ENCODE measurements around the gene CES2. TPM values are rescaled to one million over a fixed set of nuclear protein-coding genes. Genes with fewer than 3 reads are reported as not detected.
A peak's percentile ranks its signal among the peaks of the same experiment; 100 is the strongest.
"Not testable (repeated sequence)": the region's sequence is repeated elsewhere in the genome, so short reads cannot be mapped to it uniquely, and the experiment has no call there.

Gene CES2
- total and polyA plus RNA-seq, 5 donors: 32.4 to 47.6 (median 39.0) TPM

DNA sequence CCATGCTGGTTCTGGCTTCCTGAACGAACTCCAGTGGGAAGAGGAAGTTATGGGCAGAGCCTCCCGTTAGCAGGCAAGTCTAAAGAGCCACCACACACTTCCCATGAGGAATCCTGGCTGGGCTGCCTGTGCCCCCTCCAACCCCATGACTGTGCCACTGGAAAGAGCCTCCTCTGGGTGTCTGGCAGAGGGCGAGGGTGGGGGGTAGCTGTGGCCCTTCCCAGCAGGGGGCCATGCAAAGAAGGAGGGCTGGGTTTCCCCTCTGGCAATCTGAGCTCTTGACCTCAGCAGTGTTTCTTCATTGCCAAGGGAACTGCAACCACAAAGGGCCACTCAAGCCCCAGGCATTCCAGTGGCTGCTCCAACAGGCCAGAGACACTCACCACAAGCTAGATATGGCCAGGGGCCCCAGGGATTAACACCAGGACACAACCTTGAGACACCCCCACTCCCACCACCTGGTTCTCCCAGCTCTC is 8.3 kb upstream of the CES2 start:
- peak; percentile 54 to 74 (median 70) for DNase-seq
- peaks cover 6% of the 10 kb centered on the region for H3K4me1 ChIP-seq (ENCODE audit: control insufficient read depth, insufficient read depth, low read length)
- H3K9me3 ChIP-seq (ENCODE audit: control insufficient read depth, low read length): no peaks in the 10 kb centered on the region
- intact Hi-C loops (cut with DNase I): no loop called here
- 31% methylated on average over 3 of the region's 3 CpGs for WGBS
- ATAC-seq: peak; percentile 20 to 28
- H3K4me3 ChIP-seq (ENCODE audit: low read length): no peak overlapping the region
- H3K27ac ChIP-seq (ENCODE audit: low read length): peak overlapping the region; percentile 86
- no peaks in the 10 kb centered on the region for H3K27me3 ChIP-seq (ENCODE audit: control insufficient read depth, insufficient read depth)

DNA sequence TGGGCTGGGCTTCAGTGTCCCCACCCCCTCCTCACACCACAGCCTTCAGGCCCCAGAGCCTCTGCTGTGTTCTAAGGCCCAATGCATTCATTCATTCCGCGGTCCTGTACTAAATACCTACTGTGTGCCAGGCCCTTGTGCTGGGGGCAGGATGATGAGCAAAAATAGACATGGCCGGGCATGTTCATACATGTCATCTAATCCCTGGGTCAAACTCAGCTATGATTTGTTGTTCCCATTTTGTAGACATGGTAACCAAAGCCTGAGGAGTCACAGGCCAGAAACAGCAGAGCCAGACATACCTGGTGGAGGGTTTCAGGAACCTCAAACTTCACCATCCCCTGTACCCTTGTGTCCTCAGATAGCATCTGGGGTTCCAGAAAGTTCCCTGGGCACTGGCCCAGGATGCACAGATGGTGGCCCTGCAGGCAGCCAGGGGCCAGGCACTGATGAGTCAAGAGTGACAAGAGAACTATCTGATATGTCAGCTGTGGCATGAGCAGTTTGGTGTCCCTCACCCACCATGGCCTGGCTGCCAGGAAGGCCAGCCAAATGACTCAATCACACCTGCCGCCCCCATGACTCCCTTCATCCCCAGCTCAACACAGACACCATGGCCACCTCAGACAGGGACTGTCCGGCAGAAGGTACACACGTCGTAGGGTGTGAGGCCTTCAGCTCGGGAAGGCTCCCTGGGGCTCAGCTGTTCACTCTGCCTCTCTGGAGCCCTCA is 7.2 kb upstream of the CES2 start:
- 70% methylated on average over 8 of the region's 8 CpGs for WGBS
- Histone ChIP-seq H3K27ac (ENCODE audit: low read length) (peak overlapping the region; percentile 55), H3K4me1 (ENCODE audit: control insufficient read depth, insufficient read depth, low read length) (peaks cover 6% of the 10 kb centered on the region), H3K4me3 (ENCODE audit: low read length) (no peak overlapping the region), H3K27me3 (ENCODE audit: control insufficient read depth, insufficient read depth) (no peaks in the 10 kb centered on the region), H3K9me3 (ENCODE audit: control insufficient read depth, low read length) (no peaks in the 10 kb centered on the region)
- peak in 1 of 2 donors; percentile 12 for ATAC-seq
- intact Hi-C loops (cut with DNase I): no loop called here
- peak in 1 of 3 donors; percentile 68 for DNase-seq

DNA sequence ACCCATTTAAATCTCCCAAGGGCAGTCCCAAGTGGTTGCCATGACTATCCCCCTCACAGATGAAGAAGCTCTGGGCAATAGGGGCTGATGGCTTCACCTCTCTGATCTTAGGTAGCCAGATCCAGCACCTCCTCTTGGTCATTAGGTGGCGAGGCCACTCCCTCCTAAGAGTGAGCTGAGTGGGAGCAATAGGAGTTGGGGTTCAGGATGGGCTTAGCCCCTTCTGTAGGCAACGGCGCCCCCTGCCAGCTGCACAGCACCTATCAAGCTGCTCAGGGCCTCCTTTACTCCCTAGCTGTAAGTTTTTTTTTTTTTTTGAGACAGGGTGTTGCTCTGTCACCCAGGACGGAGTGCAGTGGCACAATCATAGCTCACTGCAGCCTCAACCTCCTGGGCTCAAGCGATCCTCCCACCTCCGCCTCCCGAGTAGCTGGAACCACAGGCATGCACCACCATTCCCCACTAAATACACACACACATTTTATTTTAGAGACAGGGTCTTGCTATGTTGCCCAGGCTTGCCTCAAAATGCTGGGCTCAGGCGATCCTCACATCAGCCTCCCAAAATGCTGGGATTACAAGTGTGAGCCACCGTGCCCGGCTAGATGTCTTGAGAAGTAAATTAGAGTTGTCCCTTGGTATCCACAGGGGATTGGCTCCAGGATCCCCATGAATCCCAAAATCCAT is 6.5 kb upstream of the CES2 start:
- 75% methylated on average over 10 of the region's 10 CpGs for WGBS

DNA sequence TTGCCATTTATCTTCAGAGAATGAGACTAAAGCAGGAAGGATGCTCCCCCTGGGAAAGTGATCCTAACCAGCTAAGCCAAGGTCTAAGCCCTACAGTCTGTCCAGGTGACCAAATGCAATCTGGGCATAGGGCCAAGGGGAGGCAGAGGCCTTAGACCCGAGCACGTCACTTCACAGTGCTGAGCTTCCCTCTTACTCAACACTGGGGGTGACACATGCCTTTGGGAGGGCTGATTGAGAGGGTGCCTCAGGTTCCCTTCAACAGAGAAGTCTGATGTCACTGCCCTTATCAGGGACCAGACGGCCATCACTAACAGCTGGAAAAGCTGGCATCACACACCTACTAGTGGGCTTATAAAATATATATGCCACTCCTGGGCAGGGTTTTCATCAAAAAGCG is 5.1 kb upstream of the CES2 start:
- Histone ChIP-seq H3K9me3 (ENCODE audit: control insufficient read depth, low read length) (no peaks in the 10 kb centered on the region), H3K27me3 (ENCODE audit: control insufficient read depth, insufficient read depth) (no peaks in the 10 kb centered on the region), H3K4me3 (ENCODE audit: low read length) (no peak overlapping the region), H3K4me1 (ENCODE audit: control insufficient read depth, insufficient read depth, low read length) (peaks cover 9% of the 10 kb centered on the region), H3K27ac (ENCODE audit: low read length) (peak overlapping the region; percentile 22)
- intact Hi-C loops (cut with DNase I): loop anchor here in 2 of 4 donors (5.0 kb wide), 1 partner anchor 33 kb away; no protein-coding TSS in a partner anchor
- peak in 2 of 3 donors; percentile 29 to 55 for DNase-seq
- WGBS: 47% methylated on average over 4 of the region's 4 CpGs
- peak in 1 of 2 donors; percentile 1 for ATAC-seq

More for the DNA sequence above, 6.5 kb upstream of the CES2 start:
- peak overlapping the region; percentile 55 for H3K27ac ChIP-seq (ENCODE audit: low read length)
- H3K4me1 ChIP-seq (ENCODE audit: control insufficient read depth, insufficient read depth, low read length): peaks cover 9% of the 10 kb centered on the region
- H3K4me3 ChIP-seq (ENCODE audit: low read length): no peak overlapping the region
- no peaks in the 10 kb centered on the region for H3K27me3 ChIP-seq (ENCODE audit: control insufficient read depth, insufficient read depth)
- intact Hi-C loops (cut with DNase I): no loop called here
- H3K9me3 ChIP-seq (ENCODE audit: control insufficient read depth, low read length): no peaks in the 10 kb centered on the region
- DNase-seq: peak in 1 of 3 donors; percentile 77
- no peak for ATAC-seq

DNA sequence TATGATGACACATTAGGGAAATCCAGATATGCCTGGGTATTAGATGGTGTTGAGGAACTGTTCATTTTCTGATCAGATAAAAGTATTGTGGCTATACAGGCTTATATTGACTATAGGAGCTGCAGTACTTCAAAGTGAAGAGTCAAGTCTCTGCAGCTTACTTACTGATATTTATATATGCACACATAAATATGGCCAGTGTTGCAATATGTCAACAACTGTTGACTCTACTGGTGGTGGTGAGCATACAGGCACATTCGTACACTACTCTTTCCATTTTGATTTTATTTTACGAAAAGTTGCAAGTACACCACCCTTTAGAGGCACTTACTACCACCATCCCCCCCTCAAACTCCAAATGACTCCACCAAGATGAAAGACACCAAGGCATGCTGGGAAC is 3.7 kb upstream of the CES2 start:
- ATAC-seq (no peak), DNase-seq (no peak)
- Histone ChIP-seq H3K9me3 (ENCODE audit: control insufficient read depth, low read length) (no peaks in the 10 kb centered on the region), H3K4me3 (ENCODE audit: low read length) (no peak overlapping the region), H3K4me1 (ENCODE audit: control insufficient read depth, insufficient read depth, low read length) (peaks cover 9% of the 10 kb centered on the region), H3K27me3 (ENCODE audit: control insufficient read depth, insufficient read depth) (no peaks in the 10 kb centered on the region), H3K27ac (ENCODE audit: low read length) (no peak overlapping the region)
- 87% methylated on average over 2 of the region's 2 CpGs for whole genome bisulfite sequencing
- intact Hi-C loops (cut with DNase I): loop anchor here in 2 of 4 donors (5.0 kb wide), 1 partner anchor 34 kb away; no protein-coding TSS in a partner anchor

DNA sequence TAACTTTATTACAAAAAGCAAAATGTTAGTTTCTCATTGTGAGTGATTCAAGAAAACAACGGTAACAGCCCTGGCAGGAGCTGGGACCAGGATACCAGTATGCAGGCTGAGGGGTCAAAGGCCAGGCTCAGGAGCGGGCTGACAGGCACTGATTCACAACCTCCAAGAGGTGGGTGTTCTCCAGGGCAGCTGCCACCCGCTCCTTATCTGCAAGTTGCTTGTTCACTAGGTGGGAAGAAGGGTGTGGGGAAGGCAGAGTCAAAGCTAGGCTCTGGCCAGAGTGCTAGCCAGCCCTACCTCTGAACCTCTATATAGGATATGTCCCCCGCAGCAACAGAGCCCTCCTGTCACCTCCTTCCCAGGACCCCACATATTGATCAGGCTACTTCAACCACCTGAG is 3.2 kb upstream of the CES2 start:
- WGBS: 86% methylated on average over 4 of the region's 4 CpGs
- peaks cover 9% of the 10 kb centered on the region for H3K4me1 ChIP-seq (ENCODE audit: control insufficient read depth, insufficient read depth, low read length)
- H3K27me3 ChIP-seq (ENCODE audit: control insufficient read depth, insufficient read depth): no peaks in the 10 kb centered on the region
- DNase-seq (peak in 1 of 3 donors; percentile 62), ATAC-seq (no peak)
- H3K27ac ChIP-seq (ENCODE audit: low read length): no peak overlapping the region
- no peaks in the 10 kb centered on the region for H3K9me3 ChIP-seq (ENCODE audit: control insufficient read depth, low read length)
- H3K4me3 ChIP-seq (ENCODE audit: low read length): no peak overlapping the region
- intact Hi-C loops (cut with DNase I): loop anchor here in 2 of 4 donors (5.0 kb wide), 1 partner anchor 35 kb away; no protein-coding TSS in a partner anchor

DNA sequence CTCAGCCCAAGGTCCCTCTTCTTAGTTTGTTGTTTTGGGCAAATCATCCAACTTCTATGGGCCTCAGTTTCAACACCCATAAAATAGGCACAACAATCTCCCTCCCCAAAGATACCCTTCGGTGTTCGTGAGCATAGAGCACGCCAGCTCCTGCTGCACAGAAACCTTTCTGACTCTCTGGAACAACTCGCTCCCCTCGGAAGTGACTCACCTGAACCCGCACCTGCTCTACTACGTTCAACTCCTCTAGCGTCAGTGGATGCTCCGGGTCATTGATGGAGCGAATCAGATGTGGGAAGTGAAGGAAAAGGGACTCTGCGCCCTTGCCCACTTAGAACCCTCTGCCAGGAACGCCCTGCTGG is 1.6 kb upstream of the CES2 start:
- intact Hi-C loops (cut with DNase I): loop anchor here in 2 of 4 donors (5.0 kb wide), 1 partner anchor 36 kb away; no protein-coding TSS in a partner anchor
- H3K9me3 ChIP-seq (ENCODE audit: control insufficient read depth, low read length): no peaks in the 10 kb centered on the region
- no peaks in the 10 kb centered on the region for H3K27me3 ChIP-seq (ENCODE audit: control insufficient read depth, insufficient read depth)
- 2% methylated on average over 12 of the region's 12 CpGs for WGBS
- peak overlapping the region; percentile 83 for H3K27ac ChIP-seq (ENCODE audit: low read length)
- H3K4me1 ChIP-seq (ENCODE audit: control insufficient read depth, insufficient read depth, low read length): peaks cover 3% of the 10 kb centered on the region
- peak in 1 of 2 donors; percentile 2 for ATAC-seq
- DNase-seq: no peak
- H3K4me3 ChIP-seq (ENCODE audit: low read length): peak overlapping the region; percentile 62

DNA sequence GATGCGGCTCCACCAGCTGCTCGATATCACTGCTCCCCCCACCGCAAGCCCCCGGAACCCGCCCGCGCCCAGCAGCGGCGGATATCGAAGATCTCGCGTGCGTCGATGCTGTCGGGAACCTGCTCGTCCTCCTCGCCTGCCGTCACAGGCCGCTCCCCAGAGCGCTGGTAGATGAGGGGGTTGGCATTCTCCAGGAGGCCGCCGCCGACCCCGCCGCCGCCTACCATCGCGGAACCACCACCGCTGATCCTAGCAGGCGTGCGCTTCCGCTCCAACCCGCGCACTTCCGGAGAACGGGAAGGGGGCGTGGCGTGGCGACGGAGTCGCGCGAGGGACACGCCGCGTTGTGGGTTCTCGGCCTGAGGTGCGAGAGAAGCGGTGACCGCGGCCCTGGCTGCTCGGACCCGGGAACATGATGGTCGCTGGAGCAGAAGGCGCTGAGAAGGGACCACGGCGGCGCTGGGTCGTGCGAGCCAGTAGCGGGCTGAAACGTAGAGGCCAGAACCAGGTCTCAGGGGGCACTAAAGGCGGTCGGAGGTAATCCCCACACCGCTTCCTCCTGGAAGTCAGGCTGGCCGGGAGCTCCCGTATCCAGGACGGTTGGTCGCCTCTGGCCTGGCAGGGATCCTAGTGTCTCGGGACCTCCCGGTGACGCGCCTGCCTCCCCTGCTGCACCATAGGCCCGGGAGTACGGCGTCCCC is 1.0 kb upstream of the CES2 start, which contains the start of gene CIAO2B:
Gene CIAO2B (minus strand): TSS at position 265 of the 701 bp plus-strand sequence. CDS start 38 bp downstream, at position 227.
- peak within 1 kb of the TSS; percentile 62 for H3K4me3 ChIP-seq (ENCODE audit: low read length)
- intact Hi-C loops (cut with DNase I): loop anchor here in 2 of 4 donors (5.0 kb wide), 1 partner anchor 37 kb away; no protein-coding TSS in a partner anchor
- no peaks in the 10 kb centered on the region for H3K27me3 ChIP-seq (ENCODE audit: control insufficient read depth, insufficient read depth)
- no peaks in the 10 kb centered on the region for H3K9me3 ChIP-seq (ENCODE audit: control insufficient read depth, low read length)
- ATAC-seq: peak; percentile 86 to 87
- peak within 1 kb of the TSS; percentile 84 for H3K27ac ChIP-seq (ENCODE audit: low read length)
- WGBS: under 1% methylated on average over 76 of the region's 76 CpGs
- DNase-seq: peak; percentile 91 to 97 (median 96)
- peaks cover 3% of the 10 kb centered on the region for H3K4me1 ChIP-seq (ENCODE audit: control insufficient read depth, insufficient read depth, low read length)

DNA sequence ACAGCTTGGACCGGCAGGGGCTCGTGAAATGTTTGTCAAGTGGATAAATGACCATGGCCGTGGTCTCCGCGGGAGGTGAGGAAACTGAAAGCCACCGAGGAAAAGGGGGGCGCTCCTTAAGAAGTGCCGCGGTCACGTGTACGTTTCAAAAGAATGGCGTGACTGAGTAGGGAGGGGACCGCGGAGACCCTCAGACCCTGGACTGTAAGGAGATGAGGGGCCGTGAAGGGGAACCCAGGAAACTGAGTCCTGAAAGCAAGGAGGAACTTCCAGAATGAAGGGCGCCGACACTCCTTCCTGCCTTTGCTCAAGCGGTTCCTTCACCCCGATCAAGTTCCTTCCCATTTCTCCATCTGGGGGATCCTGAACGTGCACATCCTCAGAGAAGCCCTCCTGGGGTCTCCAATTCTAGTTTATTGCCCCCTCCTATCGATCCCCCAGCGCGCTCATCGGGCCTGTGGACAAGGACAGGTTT is 440 bp upstream of the CES2 start:
- Histone ChIP-seq H3K27ac (ENCODE audit: low read length) (peak overlapping the region; percentile 84), H3K4me3 (ENCODE audit: low read length) (peak overlapping the region; percentile 62)
- H3K27me3 ChIP-seq (ENCODE audit: control insufficient read depth, insufficient read depth); H3K4me1 ChIP-seq (ENCODE audit: control insufficient read depth, insufficient read depth, low read length); DNase-seq; ATAC-seq; H3K9me3 ChIP-seq (ENCODE audit: control insufficient read depth, low read length): not testable (repeated sequence)
- WGBS: under 1% methylated on average over 21 of the region's 24 CpGs
- intact Hi-C loops (cut with DNase I): loop anchor here in 2 of 4 donors (5.0 kb wide), 1 partner anchor 38 kb away; no protein-coding TSS in a partner anchor

DNA sequence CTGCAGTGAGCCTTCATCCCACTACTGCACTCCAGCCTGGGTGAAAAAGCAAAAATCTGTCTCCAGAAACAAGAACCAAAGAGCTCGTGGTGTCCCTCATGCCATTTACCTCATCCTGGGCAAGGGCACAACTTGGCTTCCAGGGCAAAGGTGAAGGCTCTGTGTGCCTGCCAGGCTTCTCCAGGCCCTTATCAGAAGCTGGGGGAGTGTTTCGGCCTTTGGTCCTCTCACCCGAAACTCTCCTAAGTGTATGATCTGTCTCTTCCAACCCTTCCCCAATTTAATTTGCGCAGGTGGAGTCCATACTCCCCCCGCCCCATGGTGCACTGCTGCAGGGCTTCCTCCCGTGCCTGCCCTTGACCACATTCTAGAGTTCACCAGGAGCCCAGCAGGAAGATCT is 1.1 kb downstream of the CES2 start:
- Histone ChIP-seq H3K27ac (ENCODE audit: low read length) (peak overlapping the region; percentile 28), H3K9me3 (ENCODE audit: control insufficient read depth, low read length) (no peaks in the 10 kb centered on the region), H3K4me3 (ENCODE audit: low read length) (peak overlapping the region; percentile 62), H3K4me1 (ENCODE audit: control insufficient read depth, insufficient read depth, low read length) (peaks cover 3% of the 10 kb centered on the region), H3K27me3 (ENCODE audit: control insufficient read depth, insufficient read depth) (no peaks in the 10 kb centered on the region)
- 72% methylated on average over 6 of the region's 6 CpGs for WGBS
- intact Hi-C loops (cut with DNase I): no loop called here
- peak in 1 of 3 donors; percentile 27 for DNase-seq
- ATAC-seq: no peak

Measured in right cardiac atrium (tissue), 5 donors.